Inflammatory macrophage (primary cell): ENCODE results near the gene HNRNPA0.
A peak's percentile ranks its signal among the peaks of the same experiment; 100 is the strongest.

ENCODE experiments used
- DNase-seq, 2 donors: peaks; one replicate each; pipeline ENCODE4 v3.0.0-alpha.2; 2020 to 2022

The HNRNPA0 gene

DNA sequence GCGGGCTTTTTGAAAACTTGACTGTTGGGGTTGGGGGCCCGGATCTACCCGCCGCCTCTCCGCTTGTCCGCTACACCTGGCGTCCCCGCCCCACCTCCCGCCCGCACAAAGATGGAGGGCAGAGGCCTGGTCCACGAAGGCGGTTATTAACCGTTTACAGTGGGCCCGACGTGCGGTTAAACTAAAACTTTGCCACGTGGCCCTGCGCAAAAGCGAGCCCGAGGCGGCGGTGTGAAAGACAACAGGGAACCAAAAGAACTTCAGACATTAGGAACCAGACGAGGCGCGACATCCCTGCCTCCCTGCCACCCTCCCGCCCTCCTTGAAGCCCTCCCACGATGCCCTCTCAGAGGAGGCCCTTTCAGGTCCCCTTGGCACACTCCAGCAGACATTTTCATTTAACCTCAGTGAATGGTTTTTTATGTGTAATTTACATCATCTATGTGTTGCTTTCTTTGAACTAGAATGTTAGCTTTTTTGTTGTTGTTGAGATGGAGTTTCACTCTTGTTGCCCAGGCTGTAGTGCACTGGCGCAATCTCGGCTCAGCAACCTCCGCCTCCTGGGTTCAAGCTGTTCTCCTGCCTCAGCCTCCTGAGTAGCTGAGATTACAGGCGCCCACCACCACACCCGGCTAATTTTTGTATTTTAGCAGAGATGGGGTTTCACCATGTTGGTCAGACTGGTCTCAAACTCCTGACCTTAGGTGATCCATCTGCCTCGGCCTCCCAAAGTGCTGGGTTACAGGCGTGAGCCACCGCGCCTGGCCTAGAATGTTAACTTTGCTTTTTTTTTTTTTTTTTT, 999 bp upstream of the HNRNPA0 start:
- DNase-seq: no peak

- peak in 1 of 2 donors; percentile 47 for DNase-seq
Measured at GRCh38 chr5:137753691-137754187, 424 bp downstream of the HNRNPA0 start.

GRCh38 chr5:137752905-137753690, 1.1 kb downstream of the HNRNPA0 start:
- DNase-seq: peak; percentile 47 to 63

- DNase-seq: peak; percentile 77 to 81
Measured at GRCh38 chr5:137751869-137752491, 2.2 kb downstream of the HNRNPA0 start.

- DNase-seq: no peak
Measured at GRCh38 chr5:137750436-137750835, 3.7 kb downstream of the HNRNPA0 start.

DNA sequence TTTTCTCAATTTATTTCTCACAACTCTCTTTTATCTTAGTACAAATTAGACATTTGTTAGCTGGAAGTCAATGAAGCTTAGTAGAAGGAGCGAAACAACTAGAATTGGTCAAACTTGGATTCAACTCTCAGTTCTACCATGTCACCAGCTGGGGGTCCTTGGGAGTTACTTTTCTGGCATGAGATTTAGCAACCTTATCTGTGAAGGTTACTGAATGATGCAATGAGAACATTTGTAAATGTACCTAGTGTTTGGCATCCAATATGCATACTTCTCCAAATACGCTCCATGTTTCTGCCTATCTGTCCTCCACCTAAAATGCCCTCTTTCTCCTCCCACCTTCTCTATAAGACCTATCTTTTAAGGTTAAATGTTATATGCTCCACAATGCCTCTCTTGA, 6.3 kb downstream of the HNRNPA0 start:
- DNase-seq: no peak

DNA sequence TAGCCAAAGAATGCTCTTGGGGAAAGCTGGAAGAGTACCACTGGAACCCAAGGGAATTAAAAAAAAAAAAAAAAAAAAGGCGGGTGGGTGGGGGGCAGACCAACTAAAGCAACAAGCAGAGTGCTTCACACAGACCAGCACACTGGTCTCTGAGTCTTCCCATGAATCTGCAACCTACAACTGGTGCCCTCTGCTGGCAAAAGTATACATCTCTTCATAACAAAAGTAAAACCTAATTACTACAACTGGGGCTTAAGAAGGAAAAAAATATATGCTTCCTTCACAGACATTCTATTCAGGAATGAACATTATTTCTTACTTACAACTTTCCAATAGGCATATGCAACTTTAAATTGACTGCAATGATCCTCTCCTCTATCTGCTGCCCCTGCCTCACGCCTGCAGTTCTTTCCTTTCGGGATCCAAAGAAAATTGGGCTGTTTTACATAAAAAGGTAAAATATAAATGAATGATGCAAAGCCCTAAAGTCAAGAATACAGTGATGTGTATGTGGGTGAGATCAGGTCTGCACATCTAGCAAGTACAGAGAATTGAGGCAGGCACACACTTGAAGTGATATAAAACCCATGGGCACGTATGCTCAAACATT, 11.0 kb downstream of the HNRNPA0 start:
- DNase-seq: peak; percentile 72 to 74

GRCh38 chr5:137741718-137742117, 12.4 kb downstream of the HNRNPA0 start:
- no peak for DNase-seq

GRCh38 chr5:137739737-137740136, 14.4 kb downstream of the HNRNPA0 start:
- no peak for DNase-seq

GRCh38 chr5:137738947-137739346, 15.2 kb downstream of the HNRNPA0 start:
- no peak for DNase-seq

GRCh38 chr5:137737349-137738131, 16.6 kb downstream of the HNRNPA0 start:
- DNase-seq: peak; percentile 88 to 91

DNA sequence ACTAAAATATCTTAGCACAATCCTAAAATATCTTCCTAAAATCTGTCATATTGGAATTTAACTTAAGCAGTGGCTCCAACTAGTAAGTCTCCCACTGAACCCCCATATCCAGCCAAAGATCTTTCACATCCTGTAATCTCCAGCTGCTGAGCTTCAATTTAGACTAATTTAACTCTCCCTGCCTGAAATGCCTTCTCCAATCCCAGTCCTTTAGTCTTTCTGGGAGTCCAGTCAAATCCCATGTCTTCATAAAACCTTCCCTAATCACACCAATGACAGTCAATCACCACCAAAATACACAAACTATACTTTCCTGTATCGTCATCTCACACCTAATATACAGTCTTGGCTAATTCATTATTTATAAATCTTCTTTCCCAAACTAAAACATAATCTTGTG, 17.7 kb downstream of the HNRNPA0 start:
- no peak for DNase-seq

DNA sequence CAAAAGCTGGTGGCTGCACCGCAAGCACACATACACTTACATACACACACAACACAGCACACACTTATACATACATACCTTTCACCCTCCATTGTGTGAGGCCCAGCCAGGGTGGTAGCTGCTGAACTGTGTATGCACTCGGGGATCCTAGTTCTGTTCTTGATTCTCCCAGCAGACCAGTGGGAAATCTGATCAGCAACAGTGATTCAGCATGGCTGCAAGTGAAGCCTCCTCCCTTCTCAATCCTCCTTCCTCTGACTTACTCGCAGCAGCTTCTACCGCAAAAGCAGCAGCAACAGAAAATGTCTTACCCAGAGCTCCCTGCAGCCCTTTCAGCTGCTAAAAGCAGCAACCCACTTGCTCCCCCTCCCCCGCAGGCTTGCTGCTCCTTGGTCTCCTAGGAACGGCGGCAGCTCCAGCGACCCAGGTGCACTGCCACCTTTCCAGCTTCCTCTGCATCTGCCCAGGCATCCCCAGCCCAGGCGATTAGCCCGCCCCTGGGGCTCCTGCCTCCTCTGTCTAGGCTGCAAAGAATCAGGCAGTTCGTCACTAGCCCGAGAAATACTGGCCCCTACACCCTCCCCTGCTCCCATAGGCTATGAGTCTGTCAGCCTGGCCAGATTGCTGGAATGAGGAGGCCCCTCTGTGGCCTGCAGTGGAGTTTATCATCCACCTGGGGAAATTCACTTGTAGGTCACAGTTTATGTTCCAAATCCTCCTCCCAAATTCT, 18.4 kb downstream of the HNRNPA0 start, which contains the start of gene KLHL3:
TSS of gene KLHL3 (minus strand) at position 535 of the 730 bp plus-strand sequence. CDS start at position 92, 443 bp downstream.
- DNase-seq: peak in 1 of 2 donors; percentile 45

DNA sequence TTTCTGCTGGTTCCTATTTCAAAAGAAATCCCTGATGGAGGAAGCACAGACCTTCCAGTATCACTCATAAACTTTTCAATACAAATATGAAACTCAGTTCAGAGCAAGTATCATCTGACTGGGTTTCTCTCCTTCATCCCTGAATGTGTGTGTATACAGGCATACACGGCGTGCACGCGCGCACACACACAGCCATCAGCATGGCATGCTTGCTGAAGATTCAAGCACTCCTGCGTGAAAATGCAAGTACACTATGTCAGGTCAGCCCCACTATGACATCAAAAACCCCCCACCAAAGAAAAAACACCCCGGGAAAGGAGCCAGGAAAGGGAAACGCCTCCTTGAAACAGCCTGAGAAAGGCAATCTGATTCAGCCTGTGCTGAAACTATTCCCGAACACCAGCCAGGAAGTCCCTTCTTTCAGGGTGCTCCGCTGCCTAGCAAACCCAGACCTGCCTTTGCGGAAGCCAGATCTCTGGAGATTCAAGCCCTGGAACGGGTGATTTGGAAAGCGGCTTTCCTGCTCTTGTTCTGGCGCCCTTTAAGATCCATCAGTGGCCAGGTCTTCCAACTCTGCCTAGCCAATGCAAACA, 19.1 kb downstream of the HNRNPA0 start:
- peak; percentile 20 to 55 for DNase-seq

GRCh38 chr5:137734331-137734730, 19.8 kb downstream of the HNRNPA0 start:
- no peak for DNase-seq

DNA sequence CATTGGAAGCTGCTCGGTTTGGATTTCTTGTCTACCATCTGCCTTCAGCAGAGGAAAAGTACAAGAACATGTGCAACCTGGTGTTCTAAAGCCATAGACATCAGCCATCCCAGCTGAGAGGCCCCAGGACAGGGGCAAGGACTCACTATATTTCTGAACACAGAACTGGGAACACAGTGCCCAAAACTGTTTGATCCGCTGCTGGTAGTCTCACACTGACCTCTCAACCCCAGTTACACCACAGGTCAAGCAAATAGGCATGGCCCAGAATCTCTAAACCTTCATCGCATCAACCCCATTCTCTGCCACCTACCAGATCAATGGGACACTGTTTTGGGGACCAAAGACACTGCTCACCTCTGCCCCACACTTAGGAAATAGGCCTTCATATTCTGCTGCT, 20.2 kb downstream of the HNRNPA0 start:
- DNase-seq: no peak

DNA sequence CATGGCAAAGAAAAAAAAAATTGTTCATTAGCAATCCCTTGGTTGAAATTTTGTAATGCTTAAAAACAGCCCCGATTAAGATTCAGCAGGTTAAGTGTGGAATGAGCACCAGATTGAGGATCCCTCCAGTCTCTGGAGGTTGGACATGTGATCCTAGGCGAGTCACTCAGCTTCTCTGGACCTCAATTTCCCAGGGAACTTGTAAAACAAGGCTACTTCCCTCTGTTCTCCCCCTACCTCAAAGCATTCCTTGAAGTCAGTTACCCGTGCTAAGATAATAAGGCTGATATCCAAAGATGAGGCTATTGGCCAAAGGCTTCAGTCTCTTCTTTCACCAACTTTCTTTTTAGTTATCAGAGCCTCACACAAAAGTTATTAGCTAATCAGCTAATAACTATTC, 21.2 kb downstream of the HNRNPA0 start:
- DNase-seq: peak in 1 of 2 donors; percentile 4

DNA sequence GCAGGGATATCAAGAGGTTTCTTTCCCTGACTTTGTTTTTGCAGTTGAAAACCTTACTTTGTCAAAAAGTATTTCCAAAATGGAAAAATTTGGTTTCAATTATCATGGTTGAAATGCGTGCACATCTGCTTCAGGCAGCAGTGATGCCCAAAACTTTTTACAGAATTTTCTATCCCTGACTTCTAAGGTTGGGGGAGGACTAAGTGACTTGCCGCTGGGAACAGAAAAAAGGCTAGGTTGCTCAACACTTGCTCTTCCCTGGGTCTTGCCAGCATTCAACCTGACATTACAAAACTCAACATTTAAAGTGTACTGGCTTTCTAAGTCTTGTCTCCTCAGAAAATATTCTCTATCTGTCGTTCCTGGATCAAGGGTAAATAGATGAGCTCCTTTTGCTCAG, 23.0 kb downstream of the HNRNPA0 start:
- no peak for DNase-seq

DNA sequence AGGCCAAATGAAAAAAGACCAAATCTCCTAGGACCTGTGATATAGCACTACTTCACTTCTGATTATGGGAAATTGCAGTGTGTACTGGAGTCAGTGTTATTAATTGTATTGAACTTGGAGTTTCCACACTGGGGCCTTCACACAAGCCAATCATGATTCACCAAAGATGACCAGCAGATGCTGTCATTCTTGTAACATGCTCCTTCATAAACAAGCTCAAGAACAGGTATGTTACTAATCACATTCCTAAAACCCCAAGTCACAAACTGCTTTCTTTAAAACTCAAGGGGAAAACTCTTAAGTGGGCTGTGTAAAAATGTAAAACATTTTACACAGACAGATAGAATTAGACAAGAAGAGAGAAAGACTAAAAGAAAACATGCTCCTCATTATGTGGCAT, 23.8 kb downstream of the HNRNPA0 start:
- no peak for DNase-seq

- DNase-seq: no peak
Measured at GRCh38 chr5:137728048-137728447, 26.1 kb downstream of the HNRNPA0 start.

GRCh38 chr5:137727623-137728022, 26.5 kb downstream of the HNRNPA0 start:
- DNase-seq: no peak
